ENCODE results near the gene CCR9.
A peak's percentile ranks its signal among the peaks of the same experiment; 100 is the strongest.
"Not testable (repeated sequence)": the region's sequence is repeated elsewhere in the genome, so short reads cannot be mapped to it uniquely, and the experiment has no call there.

The CCR9 gene, protein sequence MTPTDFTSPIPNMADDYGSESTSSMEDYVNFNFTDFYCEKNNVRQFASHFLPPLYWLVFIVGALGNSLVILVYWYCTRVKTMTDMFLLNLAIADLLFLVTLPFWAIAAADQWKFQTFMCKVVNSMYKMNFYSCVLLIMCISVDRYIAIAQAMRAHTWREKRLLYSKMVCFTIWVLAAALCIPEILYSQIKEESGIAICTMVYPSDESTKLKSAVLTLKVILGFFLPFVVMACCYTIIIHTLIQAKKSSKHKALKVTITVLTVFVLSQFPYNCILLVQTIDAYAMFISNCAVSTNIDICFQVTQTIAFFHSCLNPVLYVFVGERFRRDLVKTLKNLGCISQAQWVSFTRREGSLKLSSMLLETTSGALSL

DNA sequence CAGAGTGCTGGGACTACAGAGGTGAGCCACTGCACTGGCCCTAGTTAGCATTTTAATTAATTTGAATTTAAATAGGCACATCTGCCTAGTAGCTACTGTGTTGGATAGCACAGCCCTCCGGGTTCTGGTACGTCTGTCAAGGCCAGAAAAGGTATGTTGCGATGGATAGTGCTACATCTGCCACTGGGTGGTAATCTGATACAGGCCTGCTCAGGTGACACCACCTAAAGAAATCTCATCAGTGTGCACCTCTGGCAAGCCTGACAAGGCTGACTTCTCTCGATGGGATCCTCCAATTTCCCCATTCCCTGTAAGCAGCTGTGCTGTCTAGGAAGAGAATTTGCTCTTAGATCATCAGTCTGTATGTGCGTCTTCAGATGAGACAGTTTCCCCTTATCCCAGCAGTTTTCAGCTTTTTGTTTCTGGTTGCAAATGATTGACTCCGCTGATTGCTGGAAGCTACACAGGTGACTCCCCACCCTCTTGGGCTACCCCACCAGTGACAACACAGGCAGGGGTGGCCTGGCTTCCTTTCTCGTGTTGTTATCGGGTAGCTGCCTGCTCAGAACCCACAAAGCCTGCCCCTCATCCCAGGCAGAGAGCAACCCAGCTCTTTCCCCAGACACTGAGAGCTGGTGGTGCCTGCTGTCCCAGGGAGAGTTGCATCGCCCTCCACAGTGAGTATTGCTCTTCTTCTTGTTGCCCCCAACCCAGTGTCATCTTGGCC is at the start of gene CCR9:
Gene CCR9, plus strand, starts transcription at position 565 of the 727 bp plus-strand sequence. CDS start 8,391 bp downstream, outside the sequence.
- no peak for DNase-seq

DNA sequence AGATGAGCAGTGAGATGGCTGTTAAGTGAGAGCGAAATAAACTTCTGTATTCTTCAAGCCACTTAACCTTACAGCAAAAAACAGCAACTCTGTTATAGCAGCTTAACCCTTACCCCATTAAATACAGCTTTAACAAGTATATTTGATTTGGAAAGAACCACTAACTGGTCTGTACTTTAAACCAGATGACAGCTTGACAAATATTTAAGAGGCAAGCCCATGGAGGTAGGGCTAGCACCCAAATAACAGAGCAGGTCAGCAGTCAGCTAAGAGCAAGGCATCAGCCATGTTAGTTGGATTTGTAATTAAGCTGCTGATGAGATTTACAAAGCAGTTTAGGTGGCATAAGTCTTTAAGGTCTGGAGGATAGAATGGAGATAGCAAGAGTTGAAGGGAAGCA is 47.9 kb upstream of the CCR9 start:
- no peak for DNase-seq

DNA sequence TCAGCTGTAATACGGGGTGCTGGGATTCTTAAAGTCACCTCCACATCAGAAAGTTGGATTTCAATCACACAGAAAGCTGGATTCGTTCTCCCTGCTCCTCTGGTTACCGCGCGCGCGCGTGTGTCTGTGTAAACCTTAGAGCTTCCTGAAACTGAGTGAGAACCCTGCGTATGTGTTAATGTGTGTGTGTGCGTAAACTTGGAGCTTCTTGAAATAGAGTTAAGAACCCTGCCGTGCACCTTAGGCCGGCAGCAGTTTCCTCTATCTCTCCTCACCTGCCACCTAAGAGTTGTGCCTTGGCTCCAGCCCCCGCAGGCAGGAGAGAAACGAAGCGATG is 45.0 kb upstream of the CCR9 start:
- no peak for DNase-seq

DNA sequence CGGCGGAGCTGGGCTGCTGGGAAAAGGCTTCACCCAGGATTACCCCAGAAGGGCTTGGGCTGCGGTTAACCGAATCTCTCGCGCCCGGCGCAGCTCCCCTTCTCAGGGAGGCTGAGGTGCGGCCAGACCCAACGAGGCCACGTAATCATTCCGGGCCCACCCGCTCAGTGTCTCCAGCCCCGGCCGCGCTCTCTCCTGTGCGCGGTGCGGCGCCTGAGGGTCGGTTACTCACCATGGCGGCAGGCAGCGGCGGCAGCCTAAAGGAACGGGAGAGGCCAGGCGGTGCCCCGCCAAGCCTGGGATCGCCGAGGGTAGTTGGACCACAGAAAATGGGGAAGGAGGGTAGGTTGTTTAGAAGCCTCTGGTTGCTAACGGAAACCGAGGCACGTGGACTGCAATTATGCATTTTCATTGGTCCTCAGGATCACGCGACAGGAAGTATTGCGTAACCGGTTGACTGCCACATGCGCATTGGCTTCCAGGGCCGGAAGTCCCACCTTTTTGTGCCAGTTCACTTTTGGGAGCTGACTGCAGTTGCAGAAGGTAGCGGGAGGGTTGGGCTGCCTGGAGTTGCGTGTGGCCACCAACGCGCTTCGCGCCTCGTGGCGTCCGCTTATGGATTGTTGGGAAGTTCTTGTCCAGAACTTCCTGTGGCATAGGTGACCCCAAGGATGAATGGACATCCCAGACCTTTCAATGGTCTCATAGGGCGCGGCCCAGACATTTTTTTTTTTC is 44.4 kb upstream of the CCR9 start, which contains the start of gene LZTFL1:
Gene LZTFL1, minus strand, starts transcription at position 363 of the 735 bp plus-strand sequence. Its CDS starts 128 bp downstream, at position 235.
- peak; percentile 83 for DNase-seq

DNA sequence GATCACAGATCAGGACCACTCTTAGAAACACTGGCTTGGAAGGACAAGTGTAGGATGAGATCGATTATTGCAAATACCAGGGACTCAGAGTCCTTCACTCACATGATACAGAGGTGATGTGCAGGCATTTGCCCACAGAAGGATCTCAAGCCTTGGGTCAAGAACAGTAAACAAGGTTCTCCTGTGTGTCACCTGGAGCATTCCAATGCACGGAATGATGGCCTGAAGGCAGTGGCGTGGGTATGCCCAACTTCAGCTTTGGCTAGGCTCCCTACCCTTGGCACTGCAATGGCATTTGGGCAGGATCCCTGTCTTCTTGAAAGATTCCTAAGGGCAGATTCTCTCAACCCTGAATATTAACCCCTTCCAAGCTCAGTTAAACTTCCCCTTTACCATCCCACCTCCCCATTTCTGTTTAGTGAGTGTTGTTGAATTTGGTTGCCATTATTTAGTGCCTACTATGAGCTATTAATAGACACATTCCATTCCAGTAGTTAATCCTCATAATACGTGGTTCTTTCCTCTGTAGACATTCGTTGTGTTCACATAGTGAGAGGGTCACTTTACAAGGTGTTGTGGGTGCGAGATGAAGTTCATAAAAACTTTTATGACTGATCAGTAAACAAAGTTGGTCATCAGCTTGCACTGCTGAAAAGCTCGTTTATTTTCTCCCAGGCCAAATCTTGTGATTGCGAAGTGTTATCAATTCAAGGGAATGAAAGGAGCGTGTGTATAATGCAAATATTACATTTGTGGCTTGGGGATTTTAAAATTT is 43.3 kb upstream of the CCR9 start:
- no peak for DNase-seq

DNA sequence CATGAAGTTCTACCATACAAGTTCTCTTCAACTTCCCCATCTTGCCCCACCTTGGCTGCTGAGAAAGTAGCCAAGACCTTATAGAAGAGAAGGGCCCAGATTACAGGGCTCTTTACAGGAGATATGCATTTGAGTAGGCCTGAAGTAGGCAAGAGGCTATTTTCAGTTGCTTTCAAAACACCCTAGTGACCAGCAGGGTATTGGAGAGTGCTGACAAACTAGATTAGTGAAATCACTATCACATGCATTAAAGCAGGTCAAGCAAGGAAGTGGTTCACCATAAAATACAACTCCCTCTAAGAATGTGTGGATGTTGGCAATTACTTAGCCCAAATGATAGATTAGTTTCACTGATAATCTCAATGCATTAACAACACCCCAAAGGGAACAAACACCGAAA is 41.7 kb upstream of the CCR9 start:
- no peak for DNase-seq

DNA sequence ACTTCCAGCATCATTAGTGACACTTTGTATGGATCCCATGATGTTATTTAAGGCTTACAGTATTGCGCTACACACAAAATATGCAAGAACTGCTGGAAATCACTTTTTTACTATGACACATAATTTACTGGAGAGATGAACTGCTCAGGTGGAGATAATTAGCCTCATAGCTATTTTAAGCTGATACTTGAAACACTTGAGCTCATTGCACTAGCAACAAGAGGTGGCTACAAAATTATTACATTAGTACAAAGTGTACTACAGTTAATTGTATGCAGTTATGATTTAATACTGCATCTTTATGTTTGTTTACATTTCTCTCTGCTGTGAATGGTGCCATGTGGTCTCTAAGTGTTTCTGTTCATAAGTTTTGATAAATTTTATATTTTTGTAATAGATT is 38.0 kb upstream of the CCR9 start:
- DNase-seq, result no peak

DNA sequence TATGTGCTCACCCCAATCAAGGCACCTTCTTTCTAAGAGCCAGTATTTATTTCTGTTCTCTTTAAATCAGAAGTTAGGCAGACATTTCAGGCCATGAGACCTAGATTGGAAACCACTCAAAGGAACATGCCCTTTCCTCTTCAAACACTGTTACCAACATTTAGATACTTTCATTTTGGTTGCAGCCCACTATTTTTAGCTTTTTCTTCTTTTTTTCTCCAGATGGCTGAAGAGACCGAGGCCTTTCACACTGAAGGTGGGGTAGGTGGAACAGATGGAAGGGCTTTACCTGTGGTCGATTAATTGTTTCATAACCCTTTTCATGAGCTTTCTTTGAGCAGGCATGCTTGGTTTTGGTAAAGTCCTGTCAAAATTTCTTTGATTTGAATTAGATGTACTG is 33.5 kb upstream of the CCR9 start:
- DNase-seq, result no peak

DNA sequence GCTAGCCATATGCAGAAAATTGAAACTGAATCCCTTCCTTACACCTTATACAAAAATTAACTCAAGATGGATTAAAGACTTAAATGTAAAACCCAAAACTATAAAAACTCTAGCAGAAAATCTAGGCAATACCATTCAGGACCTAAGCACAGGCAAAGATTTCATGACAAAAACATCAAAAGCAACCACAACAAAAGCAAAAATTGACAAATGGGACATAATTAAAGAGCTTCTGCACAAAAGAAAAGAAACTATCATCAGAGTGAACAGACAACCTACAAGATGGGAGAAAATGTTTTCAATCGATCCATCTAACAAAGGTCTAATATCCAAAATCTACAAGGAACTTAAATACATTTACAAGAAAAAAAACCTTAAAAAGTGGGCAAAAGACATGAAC is 30.0 kb upstream of the CCR9 start:
- DNase-seq, result not testable (repeated sequence)

DNA sequence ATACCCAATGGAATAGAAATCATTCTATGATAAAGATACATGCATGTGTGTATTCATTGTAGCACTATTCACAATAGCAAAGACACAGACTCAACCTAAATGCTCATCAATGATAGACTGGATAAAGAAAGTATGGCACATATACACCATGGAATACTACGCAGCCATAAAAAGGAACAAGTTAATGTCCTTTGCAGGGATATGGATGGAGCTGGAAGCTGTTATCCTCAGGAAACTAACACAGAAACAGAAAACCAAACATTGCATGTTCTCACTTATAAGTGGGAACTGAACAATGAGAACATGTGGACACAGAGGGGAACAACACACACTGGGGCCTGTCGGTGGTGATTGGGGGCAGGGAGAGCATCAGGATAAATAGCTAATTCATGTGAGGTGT is 29.3 kb upstream of the CCR9 start:
- not testable (repeated sequence) for DNase-seq

DNA sequence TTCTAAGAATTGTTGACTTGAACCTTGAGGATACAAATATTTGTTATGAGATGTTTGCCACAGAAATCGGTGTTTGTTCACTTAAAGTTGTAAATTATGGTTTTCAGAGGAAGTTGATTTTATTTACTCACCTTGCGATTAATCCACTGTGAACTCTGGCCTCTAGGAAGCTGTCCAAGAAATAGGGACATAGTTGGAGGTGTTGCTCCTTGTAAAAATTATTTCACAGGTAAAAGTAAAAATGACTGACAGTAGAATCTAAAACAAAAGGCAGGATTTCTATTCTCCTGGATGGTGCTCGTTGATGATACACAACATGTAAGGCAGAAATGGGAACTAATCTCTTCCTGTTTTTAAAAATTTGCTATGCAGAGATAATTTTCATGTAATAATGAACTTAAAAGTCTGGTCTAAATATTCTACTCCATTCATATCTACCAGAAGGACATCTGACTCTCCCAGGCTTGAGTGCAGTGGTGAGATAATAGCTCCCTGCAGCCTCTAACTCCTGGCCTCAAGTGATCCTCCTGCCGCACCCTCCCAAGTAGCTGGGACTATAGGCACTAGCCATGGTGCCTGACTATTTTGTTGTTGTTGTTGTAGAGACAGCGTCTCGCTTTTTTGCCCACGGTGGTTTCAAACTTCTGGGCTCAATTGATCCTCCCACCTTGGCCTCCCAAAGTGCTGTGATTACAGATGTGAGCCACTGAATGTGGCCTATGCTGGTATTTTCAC is 27.4 kb upstream of the CCR9 start:
- no peak for DNase-seq

DNA sequence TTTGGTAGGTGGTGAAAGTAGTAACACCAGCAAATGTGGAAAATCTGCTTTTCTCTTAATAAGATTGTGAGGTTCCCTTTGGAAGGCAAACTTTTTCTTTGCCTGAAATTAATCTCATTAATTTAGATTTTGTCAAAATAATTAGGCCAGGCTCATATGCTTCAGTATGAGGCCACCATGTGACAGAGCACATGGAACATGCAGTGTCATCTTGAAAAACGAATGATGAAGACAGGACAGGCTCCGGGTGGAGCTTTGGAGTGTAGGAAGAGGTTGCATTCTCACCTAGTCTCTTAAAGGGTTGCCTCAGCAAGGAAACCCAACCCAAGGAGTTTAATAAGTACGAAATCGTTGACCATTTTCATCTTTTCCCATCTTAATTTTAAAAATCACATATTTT is 25.9 kb upstream of the CCR9 start:
- no peak for DNase-seq

DNA sequence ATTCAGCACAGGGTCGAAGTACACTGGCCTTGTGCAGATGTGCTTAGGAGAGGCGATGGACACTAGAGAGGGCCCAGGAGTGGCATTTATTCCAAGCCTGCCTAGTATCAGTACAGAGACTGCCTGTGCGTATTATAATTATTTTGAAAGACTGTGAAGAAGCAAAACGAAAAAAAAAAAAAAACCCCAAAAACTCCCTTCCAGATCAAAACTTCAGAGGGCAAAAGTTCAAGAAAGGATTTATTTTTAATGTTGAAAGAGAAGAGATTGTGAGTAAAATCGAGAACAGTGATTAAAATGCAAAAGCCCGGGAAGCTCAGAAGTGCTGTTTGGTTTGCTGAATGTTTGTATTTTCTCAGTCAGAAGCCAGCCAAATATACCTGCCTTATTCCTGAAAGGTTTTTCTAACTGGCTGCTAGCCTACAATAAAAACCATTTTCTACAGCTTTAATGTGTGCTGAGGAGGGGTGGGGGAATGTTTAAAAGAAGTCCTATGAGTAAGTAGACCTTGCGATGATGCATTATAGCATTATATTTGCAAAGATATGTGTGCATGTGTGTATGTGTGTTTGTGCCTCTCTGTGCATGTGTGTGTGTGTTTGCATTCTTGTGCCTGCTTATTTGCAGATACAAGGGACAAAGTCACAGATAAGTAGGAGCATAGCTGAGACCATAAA is 25.2 kb upstream of the CCR9 start:
- DNase-seq, result no peak

DNA sequence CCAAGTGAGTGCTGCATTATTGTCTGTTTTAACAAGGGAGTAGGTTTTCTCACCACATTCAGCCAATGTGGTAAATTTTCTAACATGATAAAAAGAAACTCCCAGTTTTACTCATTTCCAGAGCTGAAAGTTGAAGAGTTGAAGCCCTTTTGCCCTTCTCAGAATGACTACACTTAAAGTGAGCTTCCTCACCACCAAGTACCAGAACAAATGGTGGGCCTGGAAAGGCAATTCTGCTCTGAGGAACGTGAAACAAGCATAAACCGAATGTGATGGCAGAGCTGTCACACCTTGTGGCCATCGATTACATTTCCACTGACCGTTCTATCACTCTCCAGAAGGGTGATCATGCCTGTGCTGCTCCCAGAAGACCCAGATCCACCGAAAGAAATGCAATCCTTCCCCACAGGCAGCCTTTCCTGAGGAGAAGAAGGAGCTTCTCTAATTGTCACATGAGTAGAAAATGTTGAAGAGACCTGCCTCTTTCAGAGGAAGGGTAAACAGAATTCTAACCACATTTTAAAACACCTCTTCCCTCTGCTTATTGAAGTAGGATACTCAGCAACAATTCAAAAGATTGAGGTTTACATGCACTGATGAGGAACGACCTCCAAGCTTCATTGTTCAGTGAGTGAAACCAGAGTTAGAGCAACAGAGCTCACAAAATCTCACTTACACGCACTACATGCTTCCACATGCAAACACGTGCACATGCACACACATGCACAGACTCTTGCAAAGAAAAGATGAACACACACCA is 21.4 kb upstream of the CCR9 start:
- DNase-seq, result no peak

DNA sequence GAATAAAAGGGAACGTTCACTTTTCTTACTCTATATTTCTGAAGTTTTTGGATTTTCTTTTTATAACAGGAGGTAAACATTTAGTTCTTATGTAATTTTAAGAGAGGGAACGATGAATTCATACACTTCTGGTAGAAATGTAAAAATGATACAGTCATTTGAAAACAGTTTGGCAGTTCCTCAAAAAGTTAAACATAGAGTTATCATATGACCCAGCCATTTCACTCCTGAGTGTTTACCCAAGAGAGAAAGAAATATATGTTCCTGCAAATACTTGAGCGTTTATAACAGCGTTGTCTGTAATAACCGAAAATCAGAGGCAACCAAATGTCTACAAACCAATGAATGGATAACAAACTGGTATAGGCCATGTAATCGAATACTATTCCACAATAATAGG is 20.8 kb upstream of the CCR9 start:
- no peak for DNase-seq

DNA sequence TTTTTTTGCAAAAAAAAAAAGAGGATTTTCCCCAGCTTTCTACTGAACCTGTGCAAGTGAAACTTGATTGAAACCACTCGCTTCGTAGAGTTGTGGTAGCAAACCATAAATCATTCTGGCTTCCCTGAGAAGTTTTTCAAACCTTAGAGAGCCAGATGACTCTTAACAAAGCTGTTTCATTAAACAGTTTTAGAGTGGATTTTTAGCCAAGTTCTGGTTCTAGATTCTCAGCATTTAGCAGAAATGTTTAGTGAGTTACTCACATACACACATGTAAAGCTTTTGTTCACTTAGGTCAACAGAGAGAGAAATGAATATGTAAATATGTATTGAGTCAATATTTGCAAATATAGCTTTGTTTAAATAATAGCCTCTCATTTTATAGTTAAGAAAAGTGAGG is 18.1 kb upstream of the CCR9 start:
- DNase-seq, result no peak

DNA sequence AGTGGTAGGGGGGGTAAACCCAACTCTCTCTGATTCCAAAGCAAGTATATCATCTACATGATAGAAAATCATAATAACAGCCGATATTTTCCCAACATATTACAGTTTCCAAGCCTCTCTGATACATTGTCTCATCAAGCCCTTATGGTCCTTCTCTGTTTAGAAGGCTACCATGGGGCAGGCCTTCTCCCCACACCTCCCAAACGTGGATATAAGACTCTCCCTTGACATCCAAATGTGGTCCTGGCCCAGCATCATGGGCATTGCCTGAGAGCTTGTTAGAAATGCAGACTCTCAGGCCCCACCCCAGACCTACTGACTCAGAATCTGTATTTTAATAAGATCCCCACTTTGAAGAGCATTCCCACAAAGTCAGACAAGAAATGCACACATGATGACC is 17.7 kb upstream of the CCR9 start:
- no peak for DNase-seq

DNA sequence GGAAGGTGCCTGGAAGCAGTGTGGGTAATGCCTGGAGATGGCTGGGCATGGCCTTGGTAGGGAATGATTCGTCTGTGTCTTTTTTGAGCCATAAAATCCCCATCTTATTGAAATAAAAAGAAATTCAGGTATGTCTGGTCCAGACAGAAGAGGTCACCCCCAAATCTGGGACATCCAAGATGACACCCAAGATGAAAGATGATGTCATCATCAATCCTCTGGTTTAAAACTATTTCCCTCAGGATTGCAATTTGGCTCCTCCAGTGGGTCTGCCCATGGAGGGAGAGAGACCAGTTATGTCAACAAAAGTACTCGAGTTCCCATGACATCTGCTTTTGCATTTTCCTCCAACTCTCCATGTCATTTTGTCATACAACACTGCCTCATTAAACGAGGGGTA is 16.7 kb upstream of the CCR9 start:
- DNase-seq, result no peak

DNA sequence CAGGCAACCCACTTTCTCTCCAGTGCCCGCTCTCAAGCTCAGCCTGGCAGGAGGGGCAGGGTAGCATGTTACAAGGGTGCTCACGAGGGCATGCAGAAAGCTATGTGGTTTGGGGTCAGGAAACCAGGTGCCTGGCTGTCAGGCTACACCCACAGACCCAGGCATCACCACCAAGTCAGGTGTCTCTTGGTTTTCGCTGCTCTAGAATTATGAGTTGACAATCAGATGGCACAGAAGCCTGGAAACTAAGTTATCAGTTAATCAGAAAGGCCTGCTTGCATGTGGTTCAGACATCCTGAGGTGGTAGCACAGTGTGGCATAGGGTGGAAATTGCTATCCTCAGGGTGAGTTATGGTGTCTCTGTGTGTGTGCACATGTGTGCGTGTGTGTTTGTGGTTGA is 16.2 kb upstream of the CCR9 start:
- no peak for DNase-seq

DNA sequence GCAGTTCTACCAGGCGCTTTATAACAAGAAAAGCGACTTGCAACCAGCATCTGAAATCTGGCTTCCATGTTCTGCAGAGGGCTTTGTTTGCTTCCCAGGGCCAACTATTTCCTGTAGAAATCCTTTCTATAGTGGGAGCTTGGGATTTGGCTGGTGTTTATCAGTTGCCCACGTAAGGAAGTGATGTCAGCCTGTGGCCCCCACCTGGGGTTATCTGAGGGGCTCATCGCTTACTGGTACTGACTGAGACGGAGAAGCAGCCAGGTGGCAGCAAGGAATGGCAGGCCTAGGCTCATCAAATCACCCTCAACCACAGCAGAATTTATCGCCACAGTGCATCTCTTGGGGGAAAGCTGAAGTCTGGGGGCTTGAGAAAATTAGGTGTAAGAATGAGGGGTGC is 14.6 kb upstream of the CCR9 start:
- DNase-seq, result no peak

DNA sequence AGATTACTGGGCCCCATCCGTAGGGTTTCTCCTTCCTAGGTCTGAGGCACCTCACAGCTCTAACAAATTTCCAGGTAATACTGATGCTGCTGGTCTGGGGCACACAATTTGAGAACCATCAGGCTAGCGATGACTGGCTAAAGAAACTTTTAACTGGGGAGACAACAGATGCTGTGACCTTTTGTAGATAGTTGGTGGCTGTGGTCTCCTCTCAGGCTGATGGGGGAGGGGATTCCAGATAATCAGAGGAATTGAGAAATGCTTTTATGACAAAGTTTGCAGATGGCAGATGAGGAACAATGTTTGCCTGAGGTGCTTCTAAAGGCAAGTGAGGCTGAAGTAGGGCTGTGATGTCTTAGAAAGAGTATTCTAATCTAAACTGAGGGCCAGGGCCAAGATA is 13.8 kb upstream of the CCR9 start:
- no peak for DNase-seq

Data from NCI-H774 (cell line).